Activated gamma-delta T cell (primary cell): Measurements from ENCODE around the gene KRTAP10-6.
"Not testable (repeated sequence)": the region's sequence is repeated elsewhere in the genome, so short reads cannot be mapped to it uniquely, and the experiment has no call there.

Experiments
- DNase-seq: peaks from one replicate; lab custom pipeline; 2025; lab: John Stamatoyannopoulos, UW

KRTAP10-6 gene

DNA sequence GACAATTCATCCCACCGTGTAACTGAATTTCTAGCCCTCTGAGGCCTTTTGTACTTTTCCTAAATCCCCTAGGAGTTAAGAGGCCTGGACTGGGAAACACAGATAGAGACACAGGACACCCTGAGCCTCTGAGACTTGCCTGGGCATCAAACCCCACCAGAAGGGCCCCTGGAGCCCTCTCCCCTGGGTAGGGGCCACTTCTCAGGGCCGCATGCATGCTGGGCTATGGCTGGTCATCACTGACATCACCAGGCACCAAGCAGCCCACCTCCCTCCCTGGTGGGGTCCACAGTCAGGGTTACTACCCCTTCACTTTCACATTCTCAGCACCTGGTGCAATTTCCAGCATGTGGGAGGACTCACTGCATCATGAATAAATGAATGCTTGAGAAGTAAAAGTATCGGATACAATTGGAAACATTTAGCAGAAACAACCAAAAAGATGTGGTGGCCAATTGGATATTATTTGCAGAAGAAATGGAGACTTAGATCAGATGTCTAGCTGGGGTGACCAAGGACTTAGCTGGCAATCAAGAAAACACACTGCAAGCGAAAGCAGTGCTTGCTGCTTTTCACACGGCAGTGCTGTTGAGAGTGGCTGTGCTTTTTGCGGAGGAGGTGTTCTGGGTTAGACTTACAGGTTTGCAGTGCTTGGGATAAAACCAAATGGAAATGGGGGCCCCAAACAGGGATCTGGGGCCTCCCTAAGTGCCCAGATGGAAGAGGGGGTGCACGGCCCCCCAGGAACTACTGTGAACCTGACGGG lies 7.1 kb upstream of the KRTAP10-6 start:
- no peak for DNase-seq

DNA sequence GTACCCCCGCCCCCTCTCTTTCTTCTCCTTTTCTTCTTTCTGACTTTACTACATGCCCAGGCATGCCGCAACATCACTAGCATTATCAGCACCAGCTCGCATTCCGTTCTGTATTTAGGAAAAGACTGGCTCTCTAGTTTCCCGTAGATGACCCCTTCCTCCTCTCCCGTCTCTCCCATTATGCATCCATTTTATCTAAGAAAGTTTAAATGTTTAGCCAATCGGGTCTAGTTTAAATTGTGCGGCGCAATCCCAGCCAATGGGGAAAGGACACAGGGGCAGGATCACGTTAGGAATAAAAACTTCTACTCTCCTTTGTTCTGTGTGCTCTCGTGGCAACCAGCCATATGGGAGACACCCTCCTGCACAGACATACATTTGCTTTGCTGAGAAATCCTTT lies 5.8 kb upstream of the KRTAP10-6 start:
- DNase-seq = no peak

DNA sequence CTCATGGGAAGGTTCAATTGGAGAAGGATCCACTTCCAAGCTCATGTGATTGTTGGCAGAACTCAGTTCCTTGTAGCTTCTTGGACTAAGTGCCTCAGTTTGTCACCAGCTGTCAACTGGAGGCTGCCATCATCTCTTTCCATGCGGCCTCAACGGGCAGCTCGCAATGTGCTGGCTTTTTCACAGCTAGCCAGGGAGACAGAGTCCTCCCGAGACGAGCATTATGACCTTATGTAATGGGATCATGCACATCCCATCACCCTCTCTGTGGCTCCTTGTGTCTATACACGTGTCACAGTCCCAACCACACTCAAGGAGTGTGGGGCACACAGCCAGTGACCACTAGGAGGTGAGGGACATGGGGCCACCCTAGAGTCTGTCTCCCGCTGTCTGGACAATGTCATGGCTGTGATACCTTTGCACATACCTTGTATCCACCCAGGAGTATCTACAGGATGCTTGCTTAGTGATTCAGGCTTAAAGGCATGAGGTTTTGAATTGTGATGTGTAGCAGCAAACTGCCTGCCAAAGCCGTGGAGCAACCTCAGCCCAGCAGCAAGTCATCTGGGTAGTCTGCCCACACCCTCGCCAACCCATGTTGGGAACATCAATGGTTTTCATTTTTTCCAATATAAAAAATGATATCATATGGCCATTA lies 3.9 kb upstream of the KRTAP10-6 start:
- no peak for DNase-seq

DNA sequence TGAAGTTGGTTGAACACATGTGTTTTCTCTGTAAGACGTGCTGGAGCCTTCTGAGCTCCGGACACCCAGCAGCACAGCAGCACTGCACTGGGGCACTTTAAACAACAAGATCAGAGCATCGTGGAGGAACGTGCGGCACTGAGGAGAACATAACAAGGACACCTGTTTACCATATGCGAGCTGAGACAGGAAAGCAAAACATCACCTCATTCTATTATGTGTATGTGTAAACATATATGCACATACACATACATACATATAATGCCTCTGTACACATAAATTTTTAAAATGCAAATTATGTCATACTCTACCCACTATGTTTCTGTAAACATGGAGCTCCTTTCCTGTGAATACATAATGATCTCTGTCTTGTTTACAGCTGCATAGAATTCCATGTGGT lies 3.2 kb upstream of the KRTAP10-6 start:
- no peak for DNase-seq

DNA sequence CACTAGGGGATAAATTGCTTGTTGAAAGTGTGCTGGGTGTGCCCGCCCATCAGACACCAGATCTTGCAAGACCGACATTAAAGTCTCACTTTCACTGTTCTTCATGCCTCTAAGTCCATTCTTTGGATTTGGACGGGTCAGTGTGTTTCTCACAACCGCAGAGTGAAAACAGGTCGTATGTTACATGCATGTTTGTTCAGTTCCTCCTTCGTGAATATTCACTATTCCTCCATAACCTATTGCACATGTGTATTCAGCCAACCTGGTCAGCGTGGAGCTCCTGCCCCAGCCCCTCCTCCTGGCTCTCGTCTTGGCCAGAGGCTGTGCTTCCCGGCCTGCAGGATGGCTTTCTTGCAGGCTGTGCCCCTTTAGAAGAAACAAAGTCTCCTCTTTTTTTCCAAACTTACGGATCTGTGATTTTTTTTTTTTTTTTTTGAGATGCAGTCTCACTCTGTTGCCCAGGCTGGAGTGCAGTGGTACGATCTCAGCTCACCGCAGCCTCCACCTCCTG lies 2.2 kb upstream of the KRTAP10-6 start:
- DNase-seq = no peak

DNA sequence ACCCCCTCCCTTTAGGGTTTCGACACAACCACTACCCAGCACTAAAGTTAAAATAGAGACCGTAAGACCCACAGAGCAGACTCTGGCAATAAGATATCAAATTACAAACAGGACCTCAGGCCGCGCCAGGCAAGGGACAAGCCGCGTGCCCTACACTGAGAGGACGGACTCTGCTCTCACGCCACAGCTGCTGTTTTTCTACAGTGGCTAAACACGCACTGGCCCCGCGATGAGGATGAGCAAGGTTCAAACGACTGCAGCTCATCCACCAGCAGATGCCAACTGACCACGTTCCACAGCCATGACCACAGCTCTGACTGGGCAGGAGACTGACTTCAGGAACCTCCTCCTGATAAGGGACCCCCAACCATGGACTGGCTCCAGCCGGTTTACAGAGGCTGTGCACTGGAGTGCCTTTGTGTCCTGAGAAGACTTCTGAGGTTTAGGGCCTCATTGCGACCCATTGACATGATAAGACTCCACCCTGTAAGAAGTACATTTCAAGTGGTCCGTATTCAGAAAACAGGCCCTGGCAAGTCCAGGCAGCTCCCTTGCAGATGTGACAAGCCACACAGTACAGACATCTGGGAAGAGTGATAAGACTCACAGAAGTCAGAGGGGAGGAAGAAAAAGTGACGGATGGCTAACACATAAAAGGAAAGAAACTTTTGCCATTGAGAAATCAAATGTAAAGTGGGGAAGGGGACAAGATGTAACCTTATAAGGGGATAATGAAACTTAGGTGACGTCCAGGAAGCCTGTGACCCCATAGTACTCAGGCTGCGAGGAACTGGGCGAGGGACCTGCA lies 1.5 kb upstream of the KRTAP10-6 start:
- no peak for DNase-seq

DNA sequence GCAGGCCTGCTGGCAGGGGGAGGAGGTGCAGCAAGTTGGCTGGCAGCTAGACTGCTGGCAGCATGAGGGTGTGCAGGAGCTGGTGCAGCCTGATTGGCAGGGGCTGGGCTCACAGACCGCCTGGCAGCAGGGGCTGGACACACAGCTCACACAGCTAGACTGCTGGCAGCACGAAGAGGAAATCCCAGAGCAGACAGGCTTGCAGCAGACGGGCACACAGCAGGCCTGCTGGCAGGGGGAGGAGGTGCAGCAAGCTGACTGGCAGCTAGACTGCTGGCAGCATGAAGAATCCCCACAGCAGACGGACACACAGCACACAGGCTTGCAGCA lies 539 bp downstream of the KRTAP10-6 start:
- not testable (repeated sequence) for DNase-seq

DNA sequence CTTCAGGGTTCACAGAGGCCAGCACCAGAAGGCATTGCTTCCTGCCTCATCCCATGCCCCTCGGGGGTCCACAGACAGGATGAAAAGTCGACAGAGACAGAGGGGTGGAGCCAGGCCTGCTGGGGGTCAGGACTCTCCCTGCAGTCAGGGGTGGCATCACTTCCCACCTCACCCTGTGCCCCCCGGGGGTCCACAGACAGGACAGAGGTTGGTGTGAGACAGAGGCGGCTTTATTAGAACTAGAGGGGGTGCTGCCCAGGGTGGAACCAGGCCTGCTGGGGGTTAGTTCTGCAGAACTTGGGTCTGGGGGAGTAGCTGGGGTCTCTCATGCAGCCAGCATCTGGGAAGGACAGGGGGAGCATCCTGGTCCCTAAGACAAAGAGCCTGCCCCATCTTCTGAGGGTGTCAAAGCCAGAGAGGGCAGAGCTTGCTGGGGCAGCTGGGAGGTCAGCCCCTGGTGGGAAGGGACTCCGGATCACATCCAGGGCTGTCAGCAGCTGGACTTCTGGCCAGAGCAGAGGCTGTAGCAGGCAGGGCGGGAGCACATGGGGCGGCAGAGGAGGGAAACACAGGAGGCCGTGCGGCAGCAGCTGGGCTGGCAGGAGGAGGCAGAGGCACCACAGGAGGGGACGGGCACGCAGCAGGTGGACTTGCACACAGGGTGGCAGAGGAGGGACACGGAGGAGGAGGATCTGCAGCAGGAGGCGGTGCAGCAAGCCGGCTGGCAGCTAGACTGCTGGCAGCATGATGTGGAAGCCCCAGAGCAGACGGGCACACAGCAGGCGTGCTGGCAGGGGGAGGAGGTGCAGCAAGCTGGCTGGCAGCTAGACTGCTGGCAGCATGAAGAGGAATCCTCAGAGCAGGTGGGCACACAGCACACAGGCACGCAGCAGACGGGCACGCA lies 1.2 kb downstream of the KRTAP10-6 start:
- not testable (repeated sequence) for DNase-seq

DNA sequence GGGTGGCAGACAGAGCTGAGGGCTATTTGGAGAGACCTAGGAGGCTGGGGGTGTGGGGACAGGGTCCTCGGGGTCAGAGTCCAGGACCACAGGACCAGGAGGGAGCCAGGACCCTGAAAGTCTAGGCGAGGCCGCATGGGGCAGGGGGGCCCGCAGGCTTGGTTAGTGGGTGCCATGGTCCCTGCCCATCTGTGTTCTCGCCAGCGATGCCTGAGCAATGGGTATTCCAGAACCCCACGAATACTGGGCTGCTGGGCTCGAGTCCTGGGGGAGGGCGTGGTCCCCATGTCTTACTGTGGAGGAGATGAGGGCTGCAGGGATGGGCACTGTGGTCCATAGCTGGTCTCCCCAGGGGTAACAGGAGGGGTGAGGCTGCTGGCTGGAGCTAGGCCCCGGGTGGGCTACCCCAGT lies 2.0 kb downstream of the KRTAP10-6 start:
- DNase-seq = no peak

DNA sequence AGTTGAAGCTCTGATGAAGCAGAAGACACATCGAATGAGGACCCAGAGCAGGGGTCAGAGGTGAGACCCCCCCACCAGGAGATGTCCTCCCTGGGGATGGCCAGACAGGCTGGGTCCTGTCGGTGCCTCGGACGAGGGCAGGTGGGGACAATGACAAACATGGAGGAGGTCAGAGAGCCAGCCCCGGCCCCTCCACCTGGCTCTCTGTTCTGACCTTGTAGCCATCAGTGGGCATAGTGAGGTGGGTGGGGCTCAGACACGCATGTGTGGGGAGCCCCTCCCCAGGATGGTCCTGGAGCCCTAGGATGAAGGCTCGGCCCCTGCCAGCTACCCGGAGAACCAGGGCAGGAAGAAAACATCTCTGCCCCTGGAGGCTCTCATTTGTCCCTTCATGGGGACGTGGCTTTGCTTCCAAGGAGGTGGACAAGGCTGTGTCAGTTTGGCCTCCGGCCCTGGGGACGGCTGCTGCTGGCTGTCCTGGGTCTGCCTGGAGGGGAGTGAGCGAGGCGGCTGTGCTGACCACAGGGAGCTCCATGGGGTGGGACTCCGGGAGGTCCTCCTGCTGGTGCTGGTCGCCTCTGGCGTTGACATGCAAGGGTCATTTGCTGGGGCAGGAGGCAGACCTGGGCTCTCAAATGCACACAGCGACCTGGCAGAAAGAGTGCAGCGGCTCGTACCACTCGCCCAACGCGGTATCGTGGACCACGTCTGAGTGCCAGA lies 2.6 kb downstream of the KRTAP10-6 start:
- DNase-seq = no peak

DNA sequence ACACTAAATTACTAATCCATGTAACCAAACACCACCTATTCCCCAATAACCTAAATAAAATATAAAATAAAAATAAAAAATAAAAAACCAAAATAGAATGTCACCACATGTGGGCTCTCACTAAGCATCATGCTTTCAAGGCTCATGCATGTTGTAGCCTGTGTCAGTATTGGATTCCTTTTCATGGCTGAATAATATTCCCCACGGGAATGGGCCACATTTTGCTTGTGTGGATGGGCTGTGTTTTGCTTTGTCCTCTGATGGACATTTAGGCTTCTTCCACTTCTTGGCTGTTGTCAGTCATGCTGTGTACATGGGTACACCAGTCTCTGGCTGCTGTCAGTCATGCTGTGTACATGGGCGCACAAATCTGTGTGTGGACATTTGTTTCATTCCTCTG lies 3.2 kb downstream of the KRTAP10-6 start:
- DNase-seq = no peak

DNA sequence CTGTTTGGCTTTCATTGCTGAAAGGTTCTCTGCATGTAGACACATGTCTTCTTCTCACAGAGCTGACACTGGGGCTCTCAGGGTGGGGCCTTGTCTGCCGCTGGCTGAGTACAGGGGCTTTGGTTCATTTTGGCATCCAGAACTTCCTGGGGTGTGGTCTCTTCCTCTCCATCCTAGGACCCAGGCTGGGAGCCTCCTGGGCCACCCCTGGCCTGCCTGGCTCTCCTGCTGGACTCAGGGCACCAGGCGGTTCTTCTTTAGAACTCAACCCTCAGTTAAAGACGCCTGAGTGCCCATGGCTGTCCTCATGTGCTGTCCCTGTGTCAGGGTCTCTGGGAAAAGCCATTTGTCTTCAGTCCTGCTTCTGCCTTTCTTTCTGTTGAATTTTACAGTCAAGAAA lies 6.4 kb downstream of the KRTAP10-6 start:
- DNase-seq = no peak

DNA sequence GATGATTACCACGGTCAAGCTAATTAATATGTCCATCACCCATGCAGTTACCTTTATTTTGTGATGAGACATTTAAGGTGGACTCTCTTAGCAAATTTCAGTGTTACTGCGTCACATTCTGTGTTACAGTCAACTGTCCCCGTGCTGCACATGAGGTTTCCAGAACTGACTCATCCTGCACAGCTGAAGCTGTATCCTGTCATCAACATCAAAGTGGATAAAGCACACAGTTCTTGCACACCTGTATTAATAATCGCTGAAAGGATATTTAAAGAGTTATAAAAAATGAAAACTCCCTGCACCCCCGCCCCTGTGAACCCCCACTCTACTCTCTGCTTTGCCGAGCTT lies 8.5 kb downstream of the KRTAP10-6 start:
- DNase-seq = no peak

DNA sequence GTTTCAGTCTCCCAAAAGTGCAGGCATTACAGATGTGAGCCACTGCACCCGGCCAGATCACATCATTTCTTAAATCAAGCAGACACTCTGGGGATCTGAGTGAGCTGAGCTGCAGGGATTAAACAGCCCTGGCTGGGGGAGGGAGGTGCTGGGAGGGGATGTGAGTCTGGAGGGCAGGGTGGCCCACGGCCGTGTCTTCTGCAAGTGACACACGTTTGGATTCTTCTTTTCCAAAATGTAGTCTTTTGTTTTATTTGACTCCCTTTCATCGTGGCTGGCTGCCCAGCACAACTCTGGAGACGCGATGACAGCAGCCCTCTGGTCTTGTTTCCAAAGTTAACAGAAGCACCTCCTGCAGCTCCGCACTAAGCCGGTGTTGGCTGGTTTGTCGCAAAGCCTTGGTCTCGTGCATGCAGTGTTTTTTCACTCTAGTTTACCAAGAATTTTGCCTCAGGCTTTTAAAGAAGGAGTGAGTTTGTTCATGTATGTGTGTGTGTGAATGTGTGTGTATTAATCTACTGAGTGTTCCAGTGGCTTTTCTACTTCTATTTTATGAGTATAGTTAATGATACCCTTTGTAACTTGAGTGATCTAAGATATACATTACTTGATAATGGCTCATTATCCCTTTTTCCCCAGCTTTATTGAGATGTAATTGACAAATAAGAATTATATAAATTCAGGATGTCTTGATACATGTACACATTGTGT lies 9.1 kb downstream of the KRTAP10-6 start:
- DNase-seq = no peak

DNA sequence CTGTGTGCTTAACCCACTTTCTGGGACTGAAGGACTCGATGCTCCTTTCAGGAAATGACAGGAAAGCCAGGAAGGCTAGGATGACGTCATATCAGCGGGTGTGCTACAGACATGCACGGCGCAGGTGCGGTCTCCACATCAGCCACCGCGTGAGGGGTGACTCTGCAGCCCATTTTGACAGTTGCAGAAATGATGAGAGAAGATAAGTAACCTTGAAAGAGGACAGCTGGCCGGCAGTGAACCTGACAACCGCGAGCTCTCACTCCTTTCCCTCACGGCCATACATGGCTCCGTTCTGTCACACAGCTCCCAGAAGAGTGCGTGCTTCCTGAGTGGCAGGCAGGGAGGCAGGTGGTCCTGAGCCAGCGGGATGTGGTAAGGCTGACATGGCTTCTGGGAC lies 10.2 kb downstream of the KRTAP10-6 start:
- no peak for DNase-seq

DNA sequence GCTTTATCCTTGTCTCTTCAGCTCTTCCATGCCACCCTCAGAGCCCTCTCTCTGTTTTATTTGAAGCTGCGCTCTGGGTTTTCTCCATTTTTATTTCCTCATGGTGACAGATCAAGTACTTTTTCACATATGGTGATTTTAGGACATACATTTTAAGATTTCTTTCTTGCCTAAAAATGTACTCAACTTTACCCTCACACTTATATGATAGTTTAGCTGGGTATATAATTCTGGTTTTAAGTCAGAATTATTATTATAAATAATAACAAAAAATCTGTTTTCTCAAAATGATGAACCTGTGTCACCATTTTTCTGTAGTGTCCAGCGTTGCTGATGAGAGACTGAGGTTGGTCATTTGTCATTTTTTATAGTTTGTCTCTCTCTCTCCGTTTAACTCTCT lies 11.1 kb downstream of the KRTAP10-6 start:
- no peak for DNase-seq

DNA sequence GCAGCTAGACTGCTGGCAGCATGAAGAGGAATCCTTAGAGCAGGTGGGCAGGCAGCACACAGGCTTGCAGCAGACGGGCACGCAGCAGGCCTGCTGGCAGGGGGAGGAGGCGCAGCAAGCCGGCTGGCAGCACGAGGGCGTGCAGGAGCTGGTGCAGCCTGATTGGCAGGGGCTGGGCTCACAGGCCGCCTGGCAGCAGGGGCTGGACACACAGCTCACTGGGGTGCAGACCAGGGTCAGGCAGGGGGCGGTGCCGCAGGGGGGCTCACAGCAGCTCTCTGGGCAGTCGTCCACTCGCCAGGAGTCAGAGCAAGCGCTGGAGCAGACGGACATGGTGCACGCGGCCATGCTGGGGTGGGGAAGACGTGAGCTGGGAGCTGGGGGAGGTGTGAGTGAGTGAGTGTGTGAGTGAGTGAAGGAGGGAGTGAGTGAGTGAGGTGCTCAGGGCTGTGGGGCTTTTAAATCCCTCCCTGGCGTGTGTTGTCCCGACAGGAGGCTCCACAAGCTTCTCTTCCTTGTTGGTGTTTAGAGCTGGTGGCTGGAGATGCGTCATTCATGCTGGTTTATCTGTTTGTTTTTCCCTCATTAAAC lies 12.0 kb downstream of the KRTAP10-6 start, which contains the start of gene KRTAP10-5:
TSS of gene KRTAP10-5 (minus strand) at position 374 of the 591 bp plus-strand sequence. CDS start at position 348, 26 bp downstream.
- not testable (repeated sequence) for DNase-seq

DNA sequence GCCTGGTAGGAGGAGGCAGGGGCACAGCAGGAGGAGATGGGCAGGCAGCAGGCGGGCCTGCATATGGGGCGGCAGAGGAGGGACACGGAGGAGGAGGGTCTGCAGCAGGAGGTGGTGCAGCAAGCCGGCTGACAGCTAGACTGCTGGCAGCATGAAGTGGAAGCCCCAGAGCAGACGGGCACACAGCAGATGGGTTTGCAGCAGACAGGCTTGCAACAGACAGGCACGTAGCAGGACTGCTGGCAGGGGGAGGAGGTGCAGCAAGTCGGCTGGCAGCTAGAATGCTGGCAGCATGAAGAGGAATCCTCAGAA lies 12.5 kb downstream of the KRTAP10-6 start:
- DNase-seq = no peak

DNA sequence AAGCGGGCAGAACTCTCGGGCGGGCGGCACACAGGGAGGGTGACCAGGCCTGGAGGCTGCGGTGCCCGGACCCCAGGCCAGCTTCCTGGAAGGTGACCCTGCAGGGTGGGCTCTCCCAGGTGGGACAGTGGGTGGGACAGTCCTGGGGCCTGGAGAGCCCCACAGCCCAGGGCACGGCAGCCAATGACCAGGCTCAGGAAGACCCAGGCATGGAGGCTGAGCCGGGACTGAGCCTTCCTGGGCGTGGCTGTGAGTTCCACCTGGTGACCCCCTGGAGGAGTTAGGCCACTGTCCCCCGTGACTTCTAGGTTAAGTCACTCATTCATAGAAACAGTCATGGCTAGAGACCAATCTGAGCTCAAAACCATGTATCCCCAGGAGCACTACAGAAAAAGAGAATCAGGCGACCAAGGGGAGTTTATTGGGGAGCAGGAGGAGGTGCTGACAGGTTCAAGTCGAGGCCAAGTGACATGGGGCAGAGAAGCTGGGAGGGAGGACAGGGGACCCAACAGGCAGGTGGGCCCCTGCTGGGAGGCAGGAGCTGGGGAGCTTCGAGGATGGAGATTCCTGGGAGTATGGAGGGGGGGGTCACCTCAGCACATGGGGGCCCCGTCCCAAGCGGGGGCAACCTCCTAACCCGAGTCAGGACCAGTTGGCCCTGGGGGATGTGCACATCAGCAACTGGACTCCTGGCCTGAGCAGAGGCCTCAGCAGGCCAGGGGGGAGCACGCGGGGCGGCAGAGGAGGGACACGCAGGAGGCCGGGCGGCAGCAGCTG lies 13.1 kb downstream of the KRTAP10-6 start:
- DNase-seq = no peak
